LHCN-M2 (cell line): ENCODE data around the gene WASF2. TPM values are rescaled to one million over a fixed set of nuclear protein-coding genes. Genes with fewer than 3 reads are reported as not detected.
A peak's percentile ranks its signal among the peaks of the same experiment; 100 is the strongest.
"Not testable (repeated sequence)": the region's sequence is repeated elsewhere in the genome, so short reads cannot be mapped to it uniquely, and the experiment has no call there.

Experiments used
- DNase-seq: peaks from one replicate; pipeline ENCODE4 v3.0.0-alpha.2; 2012; ENCODE audit warnings: low read depth
- total RNA-seq: library from RNA; depleted of rRNA; stranded (reverse); fragments of >200 nt; gene quantifications from 2 replicates; pipeline ENCODE4 v1.2.3, GENCODE V29; 2014

The WASF2 gene
- total RNA-seq, 1 experiment from 2014 or later, result 31.0 TPM

DNA sequence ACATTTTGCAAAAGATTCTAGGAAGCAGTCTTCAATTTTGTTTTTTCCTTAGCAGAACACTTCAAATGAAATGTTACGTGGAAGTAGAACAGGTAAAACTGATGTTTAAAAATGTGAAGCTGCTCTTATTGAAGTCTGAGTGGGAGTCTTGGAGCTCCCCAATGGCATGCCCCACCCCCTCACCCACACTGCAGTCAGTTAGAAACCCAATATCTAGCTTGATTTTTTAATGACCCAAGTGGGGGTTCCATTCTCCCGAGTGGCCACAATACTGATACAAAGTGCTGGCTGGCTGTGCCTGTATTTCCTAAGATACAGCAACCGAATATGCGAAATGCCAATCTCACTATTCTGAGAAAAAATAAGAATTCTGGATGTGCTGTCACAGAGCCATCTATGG is 66.3 kb downstream of the WASF2 start:
- no peak for DNase-seq

- DNase-seq, result peak; percentile 96
Measured at GRCh38 chr1:27418326-27419185, 71.4 kb downstream of the WASF2 start.

GRCh38 chr1:27417713-27418112 is 72.3 kb downstream of the WASF2 start:
- no peak for DNase-seq

DNA sequence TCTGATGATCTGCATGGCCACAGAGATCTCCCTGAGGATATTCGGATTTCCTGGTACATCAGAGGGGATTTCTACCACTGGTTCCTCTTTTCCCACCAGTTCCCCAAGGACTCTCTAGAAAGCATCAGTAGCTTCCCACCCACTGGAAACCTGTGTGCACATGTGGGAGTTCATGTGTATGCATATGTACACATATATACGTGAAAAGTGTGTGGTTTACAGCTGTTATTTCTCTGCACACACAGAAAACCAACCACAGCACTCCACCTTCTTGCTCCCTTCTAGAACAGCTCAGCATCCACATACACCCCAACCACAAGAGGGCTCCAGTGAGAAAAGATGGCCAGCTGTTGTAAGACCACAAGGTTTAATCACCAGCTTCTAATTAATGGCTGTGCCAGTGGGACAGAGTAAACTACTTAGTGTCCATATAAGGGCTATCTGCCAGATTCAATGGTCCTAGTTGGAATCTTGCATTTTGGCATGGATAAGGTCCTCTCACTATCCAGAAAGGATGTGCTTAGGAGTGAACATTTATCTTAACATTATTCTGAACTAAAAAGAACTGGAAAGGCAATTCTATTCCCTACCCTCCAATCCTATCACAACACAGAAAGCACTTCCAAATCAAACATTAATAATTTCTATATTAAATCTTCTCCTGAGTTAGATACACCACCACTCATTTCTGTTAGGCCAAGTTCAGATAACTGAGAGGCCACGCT is 73.4 kb downstream of the WASF2 start:
- DNase-seq, result peak; percentile 90

DNA sequence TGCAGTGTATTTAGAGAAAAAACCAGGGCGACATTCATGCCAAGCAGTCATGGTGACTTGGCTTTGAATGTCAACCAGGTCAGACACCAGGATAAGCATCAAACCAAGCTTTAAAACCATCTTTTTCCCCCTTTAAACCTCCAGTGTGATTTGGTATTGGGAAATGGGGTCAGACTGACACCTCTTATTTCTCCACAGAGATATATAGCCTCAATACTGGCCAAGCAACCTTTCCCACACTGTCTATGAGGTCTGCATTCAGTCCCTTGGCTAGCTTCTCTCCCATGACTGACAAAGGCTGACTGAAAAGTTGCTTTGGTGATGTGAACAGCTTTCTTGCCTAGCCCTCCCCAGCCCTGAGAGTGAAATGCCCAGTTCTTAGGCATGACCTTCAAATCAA is 75.9 kb downstream of the WASF2 start:
- no peak for DNase-seq

GRCh38 chr1:27413004-27413403 is 77.0 kb downstream of the WASF2 start:
- no peak for DNase-seq

DNA sequence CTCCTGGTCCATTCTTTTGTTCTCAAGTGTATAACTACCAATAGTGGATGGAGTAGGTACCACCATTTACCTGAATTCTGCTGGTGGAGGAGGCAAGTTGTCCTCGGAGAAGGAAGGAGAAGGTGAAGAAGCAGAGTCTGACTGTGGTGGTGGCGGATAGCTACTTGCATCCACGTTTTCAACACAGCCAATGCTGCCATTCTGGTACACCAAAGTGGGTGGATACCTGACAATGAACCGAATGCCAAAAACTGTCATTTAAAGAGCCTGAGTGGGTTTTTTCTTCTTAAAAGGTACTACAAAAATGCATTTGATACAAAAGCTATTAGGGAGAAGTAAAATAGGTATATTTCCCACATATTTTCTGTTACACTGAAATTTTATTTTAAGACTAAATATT is 77.5 kb downstream of the WASF2 start:
- DNase-seq, result no peak

GRCh38 chr1:27410709-27411108 is 79.3 kb downstream of the WASF2 start:
- DNase-seq, result no peak

- no peak for DNase-seq
Measured at GRCh38 chr1:27409669-27410068, 80.3 kb downstream of the WASF2 start.

DNA sequence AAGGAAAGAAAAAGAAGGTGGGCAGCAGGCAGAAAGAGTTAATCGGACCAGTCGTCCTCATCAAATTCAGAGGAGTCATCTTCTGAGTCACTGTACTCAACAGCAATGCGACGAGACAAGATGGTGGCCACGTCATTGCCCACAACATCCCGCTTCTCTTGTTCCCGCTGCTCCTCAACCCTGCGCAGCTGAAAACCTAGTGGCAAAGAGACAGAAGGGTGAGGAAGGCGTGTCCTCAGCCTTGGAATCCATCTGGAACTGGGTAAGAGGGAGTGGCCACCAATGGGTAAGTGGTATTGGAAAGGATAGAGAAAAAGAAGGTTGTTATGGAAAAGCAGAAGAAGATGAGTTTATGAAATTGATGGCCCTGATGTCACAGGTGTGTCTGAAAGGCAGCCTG is 81.8 kb downstream of the WASF2 start:
- peak; percentile 80 for DNase-seq

DNA sequence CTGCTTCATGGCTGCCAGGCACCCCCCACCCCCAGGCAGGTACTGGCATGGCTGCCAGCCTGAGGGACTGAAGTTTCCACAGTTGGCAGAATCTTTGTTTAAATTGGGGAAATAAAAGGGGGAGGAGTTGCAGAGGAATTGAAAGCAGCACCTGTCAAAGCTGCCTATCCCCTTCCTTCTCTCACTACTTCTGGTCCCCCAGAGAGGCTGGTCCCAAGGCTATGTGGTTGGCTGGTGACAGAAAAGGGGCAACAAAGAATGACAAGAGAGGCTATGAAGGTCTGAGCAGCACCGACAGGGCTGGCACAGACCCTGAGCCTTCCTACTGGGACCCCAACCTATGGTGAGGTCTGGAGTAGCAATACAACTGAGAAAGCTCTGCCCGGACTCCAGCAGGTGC is 83.2 kb downstream of the WASF2 start:
- not testable (repeated sequence) for DNase-seq

- no peak for DNase-seq
Measured at GRCh38 chr1:27406362-27406680, 83.6 kb downstream of the WASF2 start.

DNA sequence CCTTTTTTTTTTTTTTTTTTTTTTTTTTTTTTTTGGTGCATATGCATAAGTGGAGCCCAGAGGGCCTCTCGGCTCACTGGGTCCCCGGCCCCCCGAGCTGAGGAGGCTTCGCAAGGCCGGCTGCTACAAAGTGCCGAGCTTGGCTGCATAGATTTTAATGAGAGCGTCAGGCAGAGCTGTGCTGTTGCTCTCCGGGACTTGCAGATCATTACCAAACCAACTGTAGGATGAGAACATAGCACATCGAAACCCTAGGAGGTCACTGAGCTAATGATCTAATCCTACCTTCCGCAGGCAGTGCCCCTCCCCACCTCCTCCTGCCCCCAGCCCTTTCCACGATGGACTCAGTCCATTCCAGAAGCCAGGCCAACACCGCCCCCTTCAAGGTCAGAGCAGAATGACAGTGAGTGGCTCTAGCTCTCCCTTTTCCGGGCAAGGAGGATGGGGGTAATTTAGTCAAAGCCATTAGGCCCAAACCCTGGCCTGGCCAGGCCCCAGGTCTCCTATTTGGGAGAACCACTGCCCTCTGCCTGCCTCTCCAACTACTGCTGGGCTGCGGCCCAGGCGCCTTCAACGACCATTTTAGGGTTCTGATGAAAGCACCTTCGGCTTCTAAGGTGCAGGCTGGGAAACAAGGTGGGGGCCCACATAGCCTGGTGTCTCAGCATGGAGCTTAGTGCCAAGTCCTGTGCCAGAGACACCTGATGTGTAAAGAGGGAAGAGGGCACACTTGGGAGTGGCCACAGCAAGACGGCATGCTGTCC is 84.2 kb downstream of the WASF2 start:
- DNase-seq, result not testable (repeated sequence)

- peak; percentile 98 for DNase-seq
Measured at GRCh38 chr1:27405074-27405473, 84.9 kb downstream of the WASF2 start.

- no peak for DNase-seq
Measured at GRCh38 chr1:27403931-27404330, 86.0 kb downstream of the WASF2 start.

DNA sequence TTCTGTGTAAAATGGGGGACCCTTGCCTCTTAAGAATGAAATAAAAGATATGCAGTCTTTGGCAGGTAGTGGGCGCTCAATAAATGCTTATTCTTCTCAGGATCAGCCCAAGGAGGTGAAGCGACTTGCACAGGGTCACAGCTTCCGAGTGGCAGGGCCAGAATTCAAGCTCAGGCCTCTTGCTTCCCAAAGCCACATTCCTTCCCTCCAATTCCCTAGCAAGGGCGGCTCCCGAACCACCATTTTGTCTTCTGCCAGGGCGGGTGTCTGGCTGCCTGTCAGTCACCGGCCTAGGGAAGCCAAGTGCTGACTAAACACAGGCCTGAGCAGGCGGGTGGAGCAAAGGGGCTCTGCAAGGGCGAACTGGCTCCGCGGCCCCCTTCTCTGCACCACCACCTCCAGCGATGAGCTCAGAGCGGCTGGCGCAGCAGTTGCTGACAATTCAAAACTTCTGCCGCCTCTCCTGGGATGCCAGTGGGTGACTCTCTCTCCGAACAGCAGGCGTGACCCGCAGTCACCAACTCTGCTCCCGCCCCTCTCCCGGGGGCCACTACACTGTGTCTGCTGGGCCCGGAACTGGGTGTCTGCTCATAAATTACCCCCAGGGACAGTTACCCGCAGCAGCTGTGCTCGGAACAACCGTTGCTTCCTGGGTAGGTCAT is 86.8 kb downstream of the WASF2 start:
- peak; percentile 97 for DNase-seq

DNA sequence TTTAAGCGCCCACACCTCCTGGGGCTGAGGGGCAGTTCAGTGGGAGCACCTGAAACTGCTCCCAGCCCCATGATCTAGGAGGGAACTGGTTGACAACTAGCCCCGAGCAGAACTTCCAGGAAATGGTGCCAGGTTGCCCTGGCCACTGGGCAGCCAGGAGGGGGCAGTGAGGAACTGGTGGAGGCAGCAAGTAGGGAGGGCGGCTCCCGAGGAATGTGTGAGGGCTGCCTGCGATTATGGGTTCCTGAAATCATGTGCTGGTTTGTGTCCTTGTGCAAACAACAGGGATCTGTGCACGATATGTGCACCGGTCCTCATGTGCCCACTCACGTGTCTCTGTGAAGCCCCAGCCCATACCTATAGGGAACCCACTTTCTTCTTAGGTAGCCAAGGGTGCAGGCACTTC is 87.6 kb downstream of the WASF2 start:
- DNase-seq, result peak; percentile 81

DNA sequence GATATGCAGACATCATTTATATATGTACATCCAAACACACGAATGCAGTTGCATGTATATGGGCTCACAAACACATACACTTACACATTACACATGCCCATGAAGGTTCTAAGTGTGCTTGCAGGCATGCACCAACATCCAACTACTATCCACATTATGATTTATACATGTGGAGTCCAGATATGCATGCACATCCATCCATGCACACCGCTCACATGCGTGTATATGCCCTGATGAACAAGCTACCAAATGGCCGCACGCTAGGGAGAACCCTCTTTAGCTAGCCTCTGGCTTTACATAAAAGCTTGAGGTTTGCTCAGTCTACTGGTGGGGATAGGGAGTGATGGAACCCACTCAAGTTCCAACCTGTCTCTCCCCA is 89.0 kb downstream of the WASF2 start:
- DNase-seq, result no peak

DNA sequence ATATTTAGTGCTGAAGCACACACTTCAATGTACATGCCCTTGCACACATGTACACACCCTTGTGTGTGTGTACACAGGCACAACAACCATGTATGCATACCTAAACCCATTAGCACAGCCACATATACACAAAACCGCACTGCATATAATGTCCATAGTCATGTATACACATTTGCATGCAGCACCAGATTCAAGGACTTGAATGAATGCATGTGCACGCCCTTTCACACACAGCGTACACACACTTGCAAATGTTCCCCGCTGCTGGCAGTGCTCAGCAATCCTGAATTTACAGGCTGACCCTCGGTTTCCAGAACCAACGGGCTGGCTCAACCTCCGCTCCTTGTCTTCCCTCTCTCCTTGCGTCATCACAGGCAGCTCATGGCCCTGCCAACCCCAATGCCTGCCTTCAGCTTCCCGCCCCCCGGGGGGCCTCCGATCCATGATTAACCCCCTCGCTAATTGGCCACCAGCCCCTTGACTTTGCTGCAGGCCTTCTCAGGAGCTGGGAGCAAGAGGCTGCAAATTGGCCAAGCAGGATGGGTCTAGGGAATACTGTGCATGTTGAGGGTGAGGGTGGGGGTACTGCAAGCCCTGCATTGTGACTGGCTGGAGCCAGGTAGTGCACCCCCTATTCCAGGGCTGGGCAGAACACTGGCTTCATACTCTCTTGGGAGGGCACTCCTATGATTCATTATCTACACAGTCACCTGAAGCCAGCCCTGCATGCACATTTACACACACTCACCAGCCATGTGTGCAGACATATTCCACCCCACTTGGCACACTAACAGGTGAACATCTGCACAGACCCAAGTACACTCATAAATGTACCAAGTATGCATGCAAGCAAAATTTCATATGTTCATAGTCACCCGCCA is 89.6 kb downstream of the WASF2 start:
- DNase-seq, result no peak

GRCh38 chr1:27399251-27400025 is 90.5 kb downstream of the WASF2 start:
- no peak for DNase-seq
